ENCODE measurements around the gene SLC25A13. TPM values are rescaled to one million over a fixed set of nuclear protein-coding genes. Genes with fewer than 3 reads are reported as not detected.

The SLC25A13 gene
- total RNA-seq, 1 donor from 2014 or later: 28.5 TPM

DNA sequence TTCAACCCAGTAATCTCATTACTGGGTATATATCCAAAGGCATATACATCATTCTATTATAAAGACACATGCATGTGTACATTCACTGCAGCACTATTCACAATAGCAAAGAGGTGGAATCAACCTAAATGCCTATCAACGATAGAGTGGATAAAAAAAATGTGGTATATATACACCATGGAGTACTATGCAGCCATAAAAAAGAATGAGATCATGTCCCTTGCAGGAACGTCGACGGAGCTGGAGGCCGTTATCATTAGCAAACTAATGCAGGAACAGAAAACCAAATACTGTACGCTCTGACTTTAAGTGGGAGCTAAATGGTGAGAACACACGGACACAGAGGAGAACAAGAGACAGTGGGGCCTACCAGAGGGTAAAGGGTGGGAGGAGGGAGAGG, 105.5 kb downstream of the SLC25A13 start:
- H3K4me1 Mint-ChIP-seq: no peaks in the 10 kb centered on the region

GRCh38 chr7:96212474-96212873, 109.4 kb downstream of the SLC25A13 start:
- CTCF ChIA-PET: no interaction called here
- POLR2A ChIA-PET: no interaction called here
- no peak for ATAC-seq (ENCODE audit: low read depth)

More for the DNA sequence above, 105.5 kb downstream of the SLC25A13 start:
- intact Hi-C loops (cut with micrococcal nuclease): no loop called here
- no peaks in the 10 kb centered on the region for H3K27me3 Mint-ChIP-seq
- POLR2A ChIA-PET: no interaction called here
- no peak overlapping the region for H3K27ac Mint-ChIP-seq
- H3K4me3 Mint-ChIP-seq: no peak overlapping the region
- ATAC-seq (ENCODE audit: low read depth) (no peak), DNase-seq (no peak)
- TF ChIP-seq CTCF (IDR thresholded peaks at IDR 0.05): no peak
- H3K36me3 Mint-ChIP-seq (ENCODE audit: low read depth): peaks cover 8% of the 10 kb centered on the region
- CTCF ChIA-PET: no interaction called here
- H3K9me3 Mint-ChIP-seq: peaks cover 3% of the 10 kb centered on the region

DNA sequence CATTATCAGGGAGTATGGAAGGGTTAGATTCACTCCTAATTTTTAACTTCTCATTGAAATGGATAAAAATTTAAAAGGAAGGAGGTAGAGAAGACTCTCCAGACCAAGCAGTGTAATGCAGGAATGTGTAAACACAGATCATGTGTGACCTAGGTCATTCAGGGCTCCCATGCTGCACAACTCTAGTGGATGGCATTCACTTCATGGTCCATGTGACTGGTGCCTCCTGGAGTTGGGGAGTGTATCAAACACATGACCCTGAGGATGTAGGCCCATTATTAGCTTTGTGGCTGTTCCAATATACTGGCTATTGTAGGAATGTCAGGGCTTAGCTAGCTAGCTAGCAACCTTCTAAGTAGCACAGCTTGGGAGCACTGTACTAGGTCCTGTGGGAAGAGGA, 109.9 kb downstream of the SLC25A13 start:
- ChIA-PET CTCF (no interaction called here), POLR2A (no interaction called here)
- Mint-ChIP-seq H3K9me3 (peaks cover 3% of the 10 kb centered on the region), H3K36me3 (ENCODE audit: low read depth) (peaks cover 16% of the 10 kb centered on the region), H3K4me3 (no peak overlapping the region), H3K27ac (no peak overlapping the region), H3K27me3 (no peaks in the 10 kb centered on the region), H3K4me1 (no peaks in the 10 kb centered on the region)
- ATAC-seq (ENCODE audit: low read depth) (no peak), DNase-seq (no peak)
- intact Hi-C loops (cut with micrococcal nuclease): no loop called here
- no peak for TF ChIP-seq CTCF (IDR thresholded peaks at IDR 0.05)

More at GRCh38 chr7:96212474-96212873, 109.4 kb downstream of the SLC25A13 start:
- Mint-ChIP-seq H3K4me1 (no peaks in the 10 kb centered on the region), H3K9me3 (peaks cover 3% of the 10 kb centered on the region), H3K4me3 (no peak overlapping the region), H3K36me3 (ENCODE audit: low read depth) (peaks cover 17% of the 10 kb centered on the region), H3K27ac (no peak overlapping the region), H3K27me3 (no peaks in the 10 kb centered on the region)
- DNase-seq: no peak
- TF ChIP-seq CTCF (IDR thresholded peaks at IDR 0.05): no peak
- intact Hi-C loops (cut with micrococcal nuclease): no loop called here

GRCh38 chr7:96205665-96206064, 116.2 kb downstream of the SLC25A13 start:
- DNase-seq: no peak
- H3K27me3 Mint-ChIP-seq: no peaks in the 10 kb centered on the region
- no peaks in the 10 kb centered on the region for H3K4me1 Mint-ChIP-seq
- peaks cover 25% of the 10 kb centered on the region for H3K36me3 Mint-ChIP-seq (ENCODE audit: low read depth)
- no peaks in the 10 kb centered on the region for H3K9me3 Mint-ChIP-seq
- H3K4me3 Mint-ChIP-seq: no peak overlapping the region
- intact Hi-C loops (cut with micrococcal nuclease): no loop called here
- no peak for ATAC-seq (ENCODE audit: low read depth)
- H3K27ac Mint-ChIP-seq: no peak overlapping the region
- no peak for TF ChIP-seq CTCF (IDR thresholded peaks at IDR 0.05)
- ChIA-PET CTCF (no interaction called here), POLR2A (no interaction called here)

- Mint-ChIP-seq H3K9me3 (no peaks in the 10 kb centered on the region), H3K4me1 (no peaks in the 10 kb centered on the region), H3K36me3 (ENCODE audit: low read depth) (peaks cover 26% of the 10 kb centered on the region), H3K27ac (no peak overlapping the region), H3K27me3 (no peaks in the 10 kb centered on the region), H3K4me3 (no peak overlapping the region)
- ChIA-PET POLR2A (no interaction called here), CTCF (no interaction called here)
- intact Hi-C loops (cut with micrococcal nuclease): no loop called here
- no peak for ATAC-seq (ENCODE audit: low read depth)
- DNase-seq: no peak
- no peak for TF ChIP-seq CTCF (IDR thresholded peaks at IDR 0.05)
Observed at GRCh38 chr7:96204601-96205000, 117.3 kb downstream of the SLC25A13 start.

All from activated B cell treated with CpG ODN at 0.5 μM for 24 hours (primary cell).